HG03135 (cell line): Measurements from ENCODE around the gene KRTCAP2.
"Not testable (repeated sequence)": the region's sequence is repeated elsewhere in the genome, so short reads cannot be mapped to it uniquely, and the experiment has no call there.

ENCODE experiments used
- ATAC-seq: cut with Tn5 transposase; IDR thresholded peaks from one replicate; pipeline ENCODE4 v1.9.1; 2021; ENCODE audit warnings: mild to moderate bottlenecking, moderate library complexity; ENCODE audit not compliant: unreplicated experiment

Gene KRTCAP2

GRCh38 chr1:155200920-155201319 lies 27.8 kb upstream of the KRTCAP2 start:
- ATAC-seq, result no peak

GRCh38 chr1:155199792-155200191 lies 26.7 kb upstream of the KRTCAP2 start:
- no peak for ATAC-seq

GRCh38 chr1:155198547-155198906 lies 25.4 kb upstream of the KRTCAP2 start:
- no peak for ATAC-seq

- ATAC-seq, result no peak
Observed at GRCh38 chr1:155197901-155198546, 24.9 kb upstream of the KRTCAP2 start.

GRCh38 chr1:155196893-155197638 lies 24.0 kb upstream of the KRTCAP2 start:
- no peak for ATAC-seq

GRCh38 chr1:155196103-155196892 lies 23.2 kb upstream of the KRTCAP2 start:
- ATAC-seq, result no peak

- ATAC-seq, result no peak
Observed at GRCh38 chr1:155195201-155196102, 22.3 kb upstream of the KRTCAP2 start.

GRCh38 chr1:155193991-155194240 lies 20.8 kb upstream of the KRTCAP2 start:
- not testable (repeated sequence) for ATAC-seq

- ATAC-seq, result peak; percentile 61
Observed at GRCh38 chr1:155193275-155193990, 20.3 kb upstream of the KRTCAP2 start.

- no peak for ATAC-seq
Observed at GRCh38 chr1:155192346-155193274, 19.5 kb upstream of the KRTCAP2 start.

- ATAC-seq, result no peak
Observed at GRCh38 chr1:155191904-155192303, 18.8 kb upstream of the KRTCAP2 start.

GRCh38 chr1:155189926-155190325 lies 16.8 kb upstream of the KRTCAP2 start:
- ATAC-seq, result not testable (repeated sequence)

GRCh38 chr1:155188268-155188667 lies 15.2 kb upstream of the KRTCAP2 start:
- no peak for ATAC-seq

GRCh38 chr1:155187456-155187891 lies 14.4 kb upstream of the KRTCAP2 start:
- no peak for ATAC-seq

- no peak for ATAC-seq
Observed at GRCh38 chr1:155186794-155187455, 13.8 kb upstream of the KRTCAP2 start.

GRCh38 chr1:155186067-155186793 lies 13.1 kb upstream of the KRTCAP2 start:
- no peak for ATAC-seq

- no peak for ATAC-seq
Observed at GRCh38 chr1:155185783-155186066, 12.6 kb upstream of the KRTCAP2 start.
